DND-41 (cell line): ENCODE results near the gene SHBG.

Experiments used
- ATAC-seq: fragments of 200-7000 bp; cut with Tn5 transposase; 3 replicates; pipeline ENCODE4 v1.9.1; 2021; ENCODE audit warnings: low read depth; ENCODE audit not compliant: insufficient read depth
- DNase-seq: peaks from one replicate; pipeline ENCODE4 v3.0.0-alpha.2; 2020
- H2AFZ ChIP-seq: 2 replicates; pipeline ENCODE4 v1.6.0; 2012; ENCODE audit warnings: low read depth, low read length
- H3K27ac ChIP-seq: 2 replicates; pipeline ENCODE4 v1.5.1; 2012; ENCODE audit warnings: low read length, inconsistent platforms
- H3K27me3 ChIP-seq: fragments of 200-600 bp; sonication (generic); 2 replicates; pipeline ENCODE4 v1.6.0; 2012; ENCODE audit warnings: low read length, mild to moderate bottlenecking, inconsistent platforms; ENCODE audit not compliant: insufficient read depth, poor library complexity
- H3K36me3 ChIP-seq: 2 replicates; pipeline ENCODE4 v1.5.1; 2012; ENCODE audit warnings: low read length, inconsistent platforms; ENCODE audit not compliant: insufficient read depth
- H3K4me1 ChIP-seq: 2 replicates; pipeline ENCODE4 v1.5.1; 2012; ENCODE audit warnings: mild to moderate bottlenecking, low read length; ENCODE audit not compliant: insufficient read depth
- H3K4me2 ChIP-seq: 2 replicates; pipeline ENCODE4 v1.6.0; 2012; ENCODE audit warnings: mild to moderate bottlenecking, moderate library complexity, low read length, inconsistent platforms; ENCODE audit not compliant: insufficient read depth
- H3K4me3 ChIP-seq, 2 experiments: fragments of 200-600 bp in 1 of 2; shearing (Covaris generic) in 1 of 2; 2 replicates each; pipeline ENCODE4 v1.5.1; 2012 to 2016; ENCODE audit warnings: inconsistent platforms in 2 of 2, low read length in 2 of 2, mild to moderate bottlenecking in 2 of 2, low read depth in 1 of 2, moderate library complexity in 1 of 2
- H3K79me2 ChIP-seq: 2 replicates; pipeline ENCODE4 v1.6.0; 2012; ENCODE audit warnings: low read length, inconsistent platforms; ENCODE audit not compliant: insufficient read depth
- H3K9ac ChIP-seq: 2 replicates; pipeline ENCODE4 v1.6.0; 2012; ENCODE audit warnings: low read depth, mild to moderate bottlenecking, inconsistent platforms, low read length, moderate library complexity
- H3K9me3 ChIP-seq: 2 replicates; pipeline ENCODE4 v1.5.1; 2012; ENCODE audit warnings: low read length, moderate library complexity, mild to moderate bottlenecking, inconsistent platforms; ENCODE audit not compliant: insufficient read depth, severe bottlenecking
- H4K20me1 ChIP-seq: 2 replicates; pipeline ENCODE4 v1.6.0; 2012; ENCODE audit warnings: low read length; ENCODE audit not compliant: insufficient read depth
- CTCF ChIP-seq: IDR thresholded peaks from 2 replicates; pipeline ENCODE4 v1.5.1; 2012; ENCODE audit warnings: borderline replicate concordance, low read length, moderate library complexity, mild to moderate bottlenecking; ENCODE audit not compliant: poor library complexity, severe bottlenecking; ENCODE audit errors: extremely low read depth
- EZH2 ChIP-seq: IDR thresholded peaks from 3 replicates; pipeline ENCODE4 v1.6.1; 2012; ENCODE audit warnings: borderline replicate concordance, low read depth, mild to moderate bottlenecking, moderate library complexity, low read length, inconsistent platforms; ENCODE audit not compliant: severe bottlenecking

SHBG gene

GRCh38 chr17:7629939-7630571 is at the start of gene SHBG:
TSS of gene SHBG (plus strand) at chr17:7630135. CDS start at chr17:7630173, 38 bp downstream.
- Histone ChIP-seq H3K4me1 (peaks cover 20% of the 10 kb centered on the region), H2AFZ (no peak within 1 kb of the TSS), H4K20me1 (peaks cover 9% of the 10 kb centered on the region), H3K4me2 (no peak within 1 kb of the TSS), H3K9me3 (no peaks in the 10 kb centered on the region), H3K4me3 (no peak within 1 kb of the TSS), H3K9ac (no peak within 1 kb of the TSS), H3K36me3 (no peaks in the 10 kb centered on the region), H3K27ac (no peak within 1 kb of the TSS), H3K27me3 (no peaks in the 10 kb centered on the region), H3K79me2 (no peaks in the 10 kb centered on the region; the same call in 1 of the 2 replicates)
- TF ChIP-seq CTCF (no peak), EZH2 (no peak)
- ATAC-seq, result no peak
- DNase-seq, result no peak

GRCh38 chr17:7580604-7581575 is 49.0 kb upstream of the SHBG start:
- no peak overlapping the region for H2AFZ ChIP-seq
- no peak overlapping the region for H3K4me3 ChIP-seq
- no peak overlapping the region for H3K4me2 ChIP-seq
- no peak overlapping the region for H3K9ac ChIP-seq
- 0 out of 2 replicates have a peak overlapping the region, but pooled peaks have one; percentile 69 for H3K27ac ChIP-seq
- no peaks in the 10 kb centered on the region for H3K27me3 ChIP-seq
- ATAC-seq, result no peak
- no peak for DNase-seq
- TF ChIP-seq CTCF (no peak), EZH2 (no peak)
- H3K79me2 ChIP-seq, result peaks cover 67% of the 10 kb centered on the region
- H3K4me1 ChIP-seq, result peaks cover 67% of the 10 kb centered on the region
- peaks cover 63% of the 10 kb centered on the region for H3K36me3 ChIP-seq
- H3K9me3 ChIP-seq, result no peaks in the 10 kb centered on the region
- peaks cover 35% of the 10 kb centered on the region for H4K20me1 ChIP-seq

GRCh38 chr17:7582396-7583252 is 47.3 kb upstream of the SHBG start:
- Histone ChIP-seq H4K20me1 (peaks cover 19% of the 10 kb centered on the region), H3K36me3 (peaks cover 60% of the 10 kb centered on the region), H3K4me2 (peak overlapping the region; percentile 67), H3K9ac (peak overlapping the region; percentile 88), H2AFZ (peak overlapping the region; percentile 74), H3K27ac (peak overlapping the region; percentile 98), H3K27me3 (no peaks in the 10 kb centered on the region), H3K79me2 (peaks cover 57% of the 10 kb centered on the region), H3K4me3 (peak overlapping the region; percentile 9 to 87; a peak in 3 of 4 replicates), H3K9me3 (no peaks in the 10 kb centered on the region), H3K4me1 (peaks cover 54% of the 10 kb centered on the region)
- no peak for TF ChIP-seq EZH2
- peak; percentile 28 for TF ChIP-seq CTCF
- ATAC-seq (no peak), DNase-seq (no peak)
